ENCODE data around the gene UCHL1.

DNA sequence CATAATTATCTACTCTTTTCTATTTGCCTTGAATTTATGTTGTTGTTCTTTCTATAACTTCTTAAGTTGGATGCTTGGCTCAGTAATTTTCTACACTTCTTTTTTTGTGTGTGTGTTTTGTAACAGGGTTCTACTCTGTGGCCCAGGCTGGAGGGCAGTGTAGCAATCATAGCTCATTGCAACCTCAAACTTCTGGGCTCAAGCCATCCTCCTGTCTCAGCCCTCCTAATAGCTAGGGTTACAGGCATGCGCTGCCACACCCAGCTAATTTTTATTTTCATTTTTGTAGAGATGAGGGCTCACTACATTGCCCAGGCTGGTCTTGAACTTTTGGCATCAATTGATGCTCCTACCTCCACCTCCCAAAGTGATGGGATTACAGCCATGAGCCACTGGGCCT lies 20.7 kb upstream of the UCHL1 start:
- TF ChIP-seq, protein P1, sequence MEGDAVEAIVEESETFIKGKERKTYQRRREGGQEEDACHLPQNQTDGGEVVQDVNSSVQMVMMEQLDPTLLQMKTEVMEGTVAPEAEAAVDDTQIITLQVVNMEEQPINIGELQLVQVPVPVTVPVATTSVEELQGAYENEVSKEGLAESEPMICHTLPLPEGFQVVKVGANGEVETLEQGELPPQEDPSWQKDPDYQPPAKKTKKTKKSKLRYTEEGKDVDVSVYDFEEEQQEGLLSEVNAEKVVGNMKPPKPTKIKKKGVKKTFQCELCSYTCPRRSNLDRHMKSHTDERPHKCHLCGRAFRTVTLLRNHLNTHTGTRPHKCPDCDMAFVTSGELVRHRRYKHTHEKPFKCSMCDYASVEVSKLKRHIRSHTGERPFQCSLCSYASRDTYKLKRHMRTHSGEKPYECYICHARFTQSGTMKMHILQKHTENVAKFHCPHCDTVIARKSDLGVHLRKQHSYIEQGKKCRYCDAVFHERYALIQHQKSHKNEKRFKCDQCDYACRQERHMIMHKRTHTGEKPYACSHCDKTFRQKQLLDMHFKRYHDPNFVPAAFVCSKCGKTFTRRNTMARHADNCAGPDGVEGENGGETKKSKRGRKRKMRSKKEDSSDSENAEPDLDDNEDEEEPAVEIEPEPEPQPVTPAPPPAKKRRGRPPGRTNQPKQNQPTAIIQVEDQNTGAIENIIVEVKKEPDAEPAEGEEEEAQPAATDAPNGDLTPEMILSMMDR (IDR thresholded peaks at IDR 0.05; ENCODE audit: insufficient read depth, low read length): no peak
- no peak for TF ChIP-seq REST (IDR thresholded peaks at IDR 0.05; ENCODE audit: insufficient replicate concordance, low read depth)
- no peak for TF ChIP-seq POLR2AphosphoS5 (IDR thresholded peaks at IDR 0.05; ENCODE audit: low read depth)

Measured in HL-60 (cell line).